GM03348 (cell line): ENCODE data around the gene PLSCR5.
A peak's percentile ranks its signal among the peaks of the same experiment; 100 is the strongest.

Source experiments
- DNase-seq: peaks from one replicate; pipeline ENCODE4 v3.0.0; 2012; ENCODE audit warnings: low spot score

PLSCR5 gene

GRCh38 chr3:146605106-146605505 is at the start of gene PLSCR5:
TSS of gene PLSCR5 (minus strand) at chr3:146605346. CDS start at chr3:146605212, 134 bp downstream.
- DNase-seq = no peak

DNA sequence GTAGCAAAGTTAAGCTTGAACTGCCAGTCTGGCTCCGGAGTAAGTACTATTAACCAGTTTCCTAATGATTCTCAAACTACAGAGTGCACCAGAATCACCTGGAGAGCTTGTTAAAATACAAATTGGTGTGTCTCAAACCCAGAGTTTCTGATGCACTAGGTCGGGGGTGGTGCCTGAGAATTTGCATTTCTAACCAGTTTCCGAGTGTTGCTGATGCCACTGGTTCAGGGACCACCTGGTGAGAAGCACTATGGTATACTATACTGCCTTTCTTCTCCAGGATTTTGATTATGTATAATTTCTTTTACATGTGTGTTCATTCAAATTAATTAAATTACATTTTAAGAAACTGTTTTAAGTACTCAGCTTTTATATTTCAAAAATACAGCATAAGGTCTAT is 48.8 kb upstream of the PLSCR5 start:
- DNase-seq = no peak

GRCh38 chr3:146650691-146651442 is 45.7 kb upstream of the PLSCR5 start:
- no peak for DNase-seq

GRCh38 chr3:146646261-146646660 is 41.1 kb upstream of the PLSCR5 start:
- no peak for DNase-seq

GRCh38 chr3:146640955-146641867 is 36.1 kb upstream of the PLSCR5 start:
- DNase-seq = peak; percentile 31

- no peak for DNase-seq
Measured at GRCh38 chr3:146640361-146640760, 35.2 kb upstream of the PLSCR5 start.

- DNase-seq = no peak
Measured at GRCh38 chr3:146638718-146639117, 33.6 kb upstream of the PLSCR5 start.

DNA sequence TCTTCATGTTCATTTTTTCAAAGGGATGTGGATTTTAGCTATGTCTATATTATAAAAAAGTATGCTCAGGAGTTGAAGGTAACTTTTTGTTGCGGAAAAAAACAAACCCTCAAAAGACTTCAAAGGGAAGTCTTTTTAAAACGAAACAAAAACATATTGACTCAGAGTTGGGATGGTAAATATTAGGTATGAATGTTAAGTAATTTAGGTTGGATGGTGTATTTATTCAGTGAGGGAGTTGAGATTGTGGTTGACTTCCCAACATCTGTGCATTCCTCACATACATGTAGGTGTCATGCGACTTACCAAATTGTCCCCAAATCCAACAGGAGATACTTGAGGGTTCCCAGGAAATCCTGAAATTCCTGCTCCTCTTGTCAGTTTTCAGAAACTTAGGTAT is 32.7 kb upstream of the PLSCR5 start:
- no peak for DNase-seq

DNA sequence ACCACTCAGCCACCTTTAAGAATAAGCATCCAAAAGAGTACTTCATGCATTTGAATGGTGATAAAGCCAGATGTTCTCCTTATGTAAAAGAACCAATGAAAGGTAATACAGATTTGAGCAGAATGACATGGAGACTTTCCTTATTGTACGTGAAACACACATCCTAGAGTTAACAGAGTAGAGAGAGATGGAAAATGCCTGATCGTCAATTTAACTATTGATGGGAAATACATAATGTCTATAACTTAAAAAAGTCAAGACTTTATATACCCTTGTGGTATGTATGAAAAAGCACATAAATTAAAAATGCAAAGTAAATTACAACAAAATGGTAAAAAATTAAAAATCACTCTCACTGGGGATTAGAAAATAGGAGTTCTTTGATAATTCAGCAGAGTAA is 31.7 kb upstream of the PLSCR5 start:
- no peak for DNase-seq

GRCh38 chr3:146634346-146634745 is 29.2 kb upstream of the PLSCR5 start:
- DNase-seq = no peak

GRCh38 chr3:146628671-146629070 is 23.5 kb upstream of the PLSCR5 start:
- no peak for DNase-seq

DNA sequence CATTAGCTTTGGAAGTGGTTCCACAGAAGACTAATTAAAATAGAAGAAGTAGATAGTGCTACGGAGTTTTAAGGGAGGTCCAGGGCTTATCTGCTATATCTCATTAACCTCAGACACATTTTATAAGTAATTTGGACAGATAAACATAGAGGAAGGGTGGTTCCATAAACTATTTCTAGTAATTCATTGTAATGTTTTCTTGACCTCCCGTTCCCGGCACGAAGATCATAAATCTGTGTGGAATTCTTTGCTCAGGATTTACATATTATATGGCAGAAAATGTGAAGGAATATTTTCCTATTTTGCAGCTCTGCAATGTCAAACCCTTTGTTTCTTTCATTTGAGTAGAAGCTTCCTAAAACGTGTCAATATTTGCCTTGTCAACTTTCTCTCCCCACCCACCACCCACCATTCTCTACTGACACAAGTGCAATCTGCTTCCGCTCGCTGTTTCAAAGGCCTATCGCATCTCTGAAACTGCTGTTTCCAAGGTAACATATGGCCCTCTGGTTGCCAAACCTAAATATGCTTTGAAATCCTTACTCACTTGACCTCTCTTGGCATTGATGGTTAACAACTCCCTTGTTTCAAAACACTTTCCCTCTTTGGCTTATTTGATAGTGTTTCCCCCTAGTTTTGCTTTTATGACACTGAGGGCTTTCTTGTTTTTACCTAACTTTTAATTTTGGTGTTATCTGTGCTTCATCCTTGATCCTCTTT is 21.4 kb upstream of the PLSCR5 start:
- DNase-seq = no peak

- peak; percentile 13 for DNase-seq
Measured at GRCh38 chr3:146625186-146625775, 20.1 kb upstream of the PLSCR5 start.

- no peak for DNase-seq
Measured at GRCh38 chr3:146621723-146622122, 16.6 kb upstream of the PLSCR5 start.

DNA sequence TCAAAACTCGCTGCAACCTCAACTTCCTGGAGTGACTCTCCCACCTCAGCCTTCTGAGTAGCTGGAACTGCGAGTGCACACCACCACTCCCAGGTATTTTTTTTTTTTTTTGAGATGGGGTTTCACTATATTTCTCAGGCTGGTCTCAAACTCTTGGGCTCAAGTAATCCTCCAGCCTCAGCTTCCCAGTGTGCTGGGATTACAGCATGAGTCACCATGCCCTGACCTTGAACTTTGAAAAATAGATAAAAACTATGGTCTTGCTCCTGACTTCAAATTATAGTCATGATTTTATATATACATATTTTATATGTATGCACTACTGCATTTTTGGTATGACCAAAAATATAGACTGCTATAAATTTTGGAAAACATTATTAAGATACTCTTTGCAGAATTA is 6.9 kb upstream of the PLSCR5 start:
- no peak for DNase-seq

DNA sequence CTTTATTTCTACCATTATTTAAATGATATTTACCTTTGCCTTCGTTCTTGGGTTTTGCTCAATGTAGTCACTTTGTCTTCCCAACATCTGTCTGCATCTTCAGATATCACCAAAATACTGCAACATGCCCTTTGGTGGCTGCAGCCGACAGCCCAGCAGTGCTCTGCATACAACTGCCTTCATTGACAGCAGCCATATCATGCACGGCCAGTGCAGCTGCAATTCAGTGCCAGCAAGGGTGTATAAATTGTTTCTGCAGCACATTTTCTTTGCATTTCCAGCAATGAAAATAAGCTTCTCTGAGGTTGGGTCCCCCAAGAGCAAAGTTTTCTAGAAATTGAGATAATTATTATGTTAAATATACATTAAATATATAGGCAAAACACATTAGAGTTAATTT is 6.0 kb upstream of the PLSCR5 start:
- DNase-seq = no peak

DNA sequence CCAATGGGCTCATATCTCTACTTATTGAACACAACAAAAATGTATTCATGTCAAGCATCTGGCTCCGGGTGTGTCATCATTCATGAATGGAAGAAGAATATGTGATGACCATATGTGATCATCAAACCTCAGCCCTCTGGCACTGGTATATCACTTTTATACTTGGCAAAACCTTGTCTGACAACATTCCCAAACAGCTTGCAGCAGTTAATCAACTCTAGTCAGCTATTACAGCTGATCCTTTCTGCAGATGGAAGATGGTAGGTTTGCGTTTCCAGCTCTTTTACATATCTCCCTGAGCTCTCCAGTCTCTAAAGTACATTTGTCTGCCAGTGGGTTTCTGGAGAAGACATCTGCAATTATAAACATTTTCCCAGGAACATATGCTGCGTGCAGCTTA is 6.6 kb downstream of the PLSCR5 start:
- DNase-seq = peak; percentile 19

DNA sequence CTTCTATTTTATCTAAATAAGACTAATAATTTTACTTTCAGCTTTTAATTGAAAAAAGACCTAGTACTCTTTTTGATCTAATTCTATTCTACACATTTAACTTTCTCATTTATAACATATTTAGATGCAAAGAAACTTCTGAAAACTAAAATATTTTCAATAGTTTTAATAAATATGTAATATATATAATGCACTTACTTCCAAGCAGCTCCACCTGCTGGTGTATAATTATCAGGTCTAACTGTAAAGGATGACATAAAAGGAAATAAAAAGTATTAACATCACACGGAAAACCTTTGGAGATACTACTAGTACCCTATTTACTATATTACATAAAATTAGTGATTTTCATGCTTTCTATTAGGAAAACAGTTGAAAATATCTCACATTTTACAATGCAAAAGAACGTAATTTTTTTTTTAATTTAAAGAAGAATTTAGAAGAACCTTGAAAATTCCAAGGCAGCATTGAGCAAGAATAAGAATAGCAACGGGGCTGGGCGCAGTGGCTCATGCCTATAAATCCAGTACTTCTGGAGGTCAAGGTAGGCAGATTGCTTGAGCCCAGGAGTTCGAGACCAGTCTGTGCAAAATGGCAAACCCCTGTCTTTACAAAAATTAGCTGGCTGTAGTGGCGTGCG is 10.2 kb downstream of the PLSCR5 start:
- DNase-seq = peak; percentile 10

- DNase-seq = no peak
Measured at GRCh38 chr3:146593776-146594175, 11.4 kb downstream of the PLSCR5 start.

GRCh38 chr3:146590521-146590920 is 14.6 kb downstream of the PLSCR5 start:
- no peak for DNase-seq

DNA sequence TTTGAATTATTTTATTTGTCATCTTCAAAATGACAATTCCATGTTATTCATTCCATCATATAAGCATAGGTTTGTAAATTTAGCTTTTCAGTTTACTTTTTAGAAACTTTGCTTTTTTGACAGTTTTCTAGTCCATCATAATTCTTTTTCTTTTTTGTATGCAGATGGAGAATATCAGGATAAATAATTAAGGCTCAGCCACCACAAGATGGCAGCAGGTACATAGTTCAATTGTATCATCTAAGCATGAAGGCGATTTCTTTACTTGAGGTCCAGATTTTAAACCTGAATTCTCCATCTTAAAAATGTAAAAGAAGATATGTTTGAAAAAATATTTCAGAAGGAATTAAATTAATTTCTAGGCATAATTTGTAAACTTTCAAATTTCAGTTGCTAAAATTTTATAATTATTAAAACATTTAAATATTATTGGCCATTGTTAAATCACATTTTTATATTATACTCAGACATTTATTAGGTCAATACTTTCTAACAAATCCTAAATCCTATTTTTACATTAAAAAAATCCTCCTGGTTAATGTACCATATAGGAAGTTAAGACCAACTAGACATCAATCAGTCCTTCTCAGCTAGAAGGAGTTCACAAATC is 15.1 kb downstream of the PLSCR5 start:
- DNase-seq = peak; percentile 55
